Breast epithelium (tissue), 3 donors: ENCODE data around the gene IQGAP2.

Experiments used
- CTCF ChIP-seq, 3 donors: fragments of 450-650 bp; IDR thresholded peaks; one replicate each; pipeline ENCODE4 v1.5.1; 2016 to 2017; ENCODE audit warnings: antibody characterized with exemption in 3 of 3, mild to moderate bottlenecking in 3 of 3, moderate library complexity in 3 of 3
- POLR2A ChIP-seq: fragments of 450-650 bp; IDR thresholded peaks from one replicate; pipeline ENCODE4 v1.6.1; 2016; ENCODE audit warnings: antibody characterized with exemption, mild to moderate bottlenecking, moderate library complexity

DNA sequence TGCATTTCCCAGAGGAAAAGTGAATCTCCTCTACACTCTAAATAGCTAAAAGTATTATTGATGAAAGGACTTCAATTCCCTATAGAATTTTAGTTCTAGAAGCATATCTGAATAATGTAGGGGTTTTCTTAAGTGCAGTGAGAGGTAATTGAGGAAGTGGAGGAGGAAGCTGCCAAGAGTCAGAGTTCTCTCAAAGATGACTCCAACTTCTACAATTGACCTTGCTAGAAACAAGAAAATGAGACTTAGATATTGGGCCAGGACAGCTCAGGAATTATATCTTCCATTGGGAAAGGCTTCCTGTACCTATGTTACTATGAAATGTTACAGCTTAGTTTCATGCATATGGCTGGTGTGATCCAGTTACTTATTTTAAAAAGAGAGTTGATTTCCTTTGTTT, 302.5 kb downstream of the IQGAP2 start:
- TF ChIP-seq POLR2A (no peak), CTCF (IDR thresholded peaks at IDR 0.05) (no peak)
